Measurements from ENCODE around the gene MARCHF11.

GRCh38 chr5:16033187-16033925 lies 146.2 kb downstream of the MARCHF11 start:
- TF ChIP-seq CTCF (IDR thresholded peaks at IDR 0.05; ENCODE audit: insufficient read depth, low read depth, low read length) (no peak), EZH2 (IDR thresholded peaks at IDR 0.05; ENCODE audit: insufficient read depth, low read length) (no peak)

Data from astrocyte (in vitro differentiated cells and primary cell).